GM19438 (cell line): ENCODE data around the gene STIM1.
"Not testable (repeated sequence)": the region's sequence is repeated elsewhere in the genome, so short reads cannot be mapped to it uniquely, and the experiment has no call there.

Experiments used
- ATAC-seq: cut with Tn5 transposase; IDR thresholded peaks from one replicate; pipeline ENCODE4 v1.9.1; 2021; ENCODE audit warnings: low read depth; ENCODE audit not compliant: unreplicated experiment

STIM1 gene

GRCh38 chr11:3969613-3970012 is 114.1 kb downstream of the STIM1 start:
- ATAC-seq = no peak

DNA sequence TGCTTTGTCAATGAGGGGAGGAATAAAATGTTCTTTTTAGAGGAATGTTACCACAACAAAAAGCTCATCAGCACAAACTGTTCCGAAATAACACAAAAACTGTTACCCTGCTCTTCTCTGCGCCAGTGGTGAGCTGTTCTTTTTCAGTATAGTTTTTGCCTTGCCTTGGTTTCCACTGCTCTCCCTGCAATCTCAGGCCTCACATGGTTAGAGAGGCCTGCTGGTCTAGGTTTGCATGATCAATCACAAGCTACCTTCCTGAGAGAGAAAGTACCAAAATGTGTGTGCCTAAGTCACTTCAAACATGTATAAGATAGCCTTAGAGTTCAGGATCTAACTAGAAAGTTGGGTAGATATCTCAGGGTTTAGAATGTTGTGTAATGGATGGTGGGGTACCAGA is 114.6 kb downstream of the STIM1 start:
- no peak for ATAC-seq

DNA sequence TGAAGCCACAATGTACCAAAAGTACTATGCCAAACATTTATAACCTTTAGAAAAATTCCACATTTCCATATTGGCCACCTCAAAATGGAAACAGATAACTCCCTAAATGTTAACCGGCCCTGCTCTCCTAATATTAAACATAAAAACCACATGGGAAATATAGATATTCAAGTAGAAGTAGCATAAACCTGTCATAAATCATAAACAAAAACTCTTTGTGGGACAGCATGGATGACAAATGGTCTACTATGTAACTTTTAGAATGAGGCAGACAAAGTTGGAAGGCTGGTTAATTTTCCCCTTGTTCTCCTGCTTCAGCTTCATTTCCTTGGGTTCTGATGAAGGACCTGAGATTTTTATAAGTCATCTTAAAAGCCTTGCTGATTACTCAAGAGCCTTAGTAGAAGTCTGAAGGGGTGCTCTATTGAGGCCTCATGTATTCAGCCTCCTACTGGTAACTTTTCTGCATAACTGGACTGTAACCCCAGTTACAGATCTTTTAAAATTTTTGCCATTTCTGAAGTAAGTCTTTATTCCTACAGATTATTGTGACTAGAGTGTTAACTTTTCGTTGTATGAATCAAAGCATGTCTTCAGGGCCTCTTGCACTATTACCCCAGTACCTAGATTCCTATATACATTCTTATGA is 116.4 kb downstream of the STIM1 start:
- ATAC-seq = no peak

DNA sequence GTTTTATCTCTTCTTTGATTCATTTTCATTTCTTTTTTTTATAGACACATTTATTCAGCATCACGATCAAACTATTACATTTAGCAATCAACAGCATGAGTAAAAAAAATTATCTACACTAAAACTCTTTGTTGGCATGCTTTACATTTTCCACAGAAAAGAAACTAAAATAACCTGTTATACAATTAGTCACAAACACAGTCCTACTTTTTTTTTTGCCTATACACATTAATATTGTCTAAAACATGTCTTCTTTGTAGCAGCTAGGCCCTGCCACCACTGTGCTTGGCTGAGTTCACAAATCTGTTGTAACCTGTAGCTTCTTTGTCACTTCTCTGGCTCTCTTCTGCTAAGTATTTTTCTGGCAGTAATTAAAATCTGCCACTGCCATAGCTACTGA is 117.0 kb downstream of the STIM1 start:
- ATAC-seq = no peak

DNA sequence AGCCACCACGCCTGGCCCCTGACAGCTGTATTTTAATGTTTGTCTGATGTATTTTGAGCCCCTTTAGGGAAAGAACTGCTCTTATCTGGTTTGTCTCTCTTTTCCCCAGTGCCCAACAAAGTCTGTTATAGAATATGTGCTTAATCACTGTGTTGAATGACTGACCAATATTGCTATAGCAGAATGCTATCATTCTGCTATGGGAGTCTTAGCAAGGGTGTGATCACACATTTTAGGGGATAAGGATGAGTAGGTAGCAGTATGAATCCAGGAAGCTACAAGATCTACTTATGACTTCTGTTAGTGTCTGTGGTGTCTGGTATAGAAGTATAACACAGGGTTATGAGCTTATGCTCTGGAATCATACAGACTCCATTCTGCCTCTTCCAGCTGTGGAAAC is 121.6 kb downstream of the STIM1 start:
- no peak for ATAC-seq

DNA sequence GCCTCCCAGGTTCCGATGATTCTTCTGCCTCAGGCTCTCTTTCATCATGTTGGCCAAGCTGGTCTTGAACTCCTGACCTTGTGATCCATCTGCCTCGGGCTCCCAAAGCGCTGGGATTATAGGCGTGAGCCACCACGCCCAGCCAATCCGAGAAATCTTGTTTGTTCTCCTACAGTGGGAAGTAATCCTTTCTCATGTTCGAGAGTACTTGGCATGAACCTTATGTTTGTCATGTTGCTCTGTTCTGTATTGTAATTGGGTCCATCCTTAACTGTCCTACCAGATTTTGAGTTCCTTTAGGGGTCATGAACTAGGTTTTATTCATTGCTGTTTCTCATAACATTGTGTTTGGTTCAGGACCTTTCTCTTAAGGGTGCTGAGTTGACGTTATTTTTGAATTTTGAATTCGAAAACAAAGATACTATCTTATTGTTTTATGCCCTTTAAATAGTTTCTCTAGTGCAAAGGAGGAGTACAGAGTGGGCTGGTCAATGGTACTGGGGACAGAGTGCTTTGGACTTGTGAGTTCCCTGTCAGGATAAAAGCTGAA is 125.7 kb downstream of the STIM1 start:
- no peak for ATAC-seq

- ATAC-seq = no peak
Observed at GRCh38 chr11:3982431-3982830, 127.0 kb downstream of the STIM1 start.

DNA sequence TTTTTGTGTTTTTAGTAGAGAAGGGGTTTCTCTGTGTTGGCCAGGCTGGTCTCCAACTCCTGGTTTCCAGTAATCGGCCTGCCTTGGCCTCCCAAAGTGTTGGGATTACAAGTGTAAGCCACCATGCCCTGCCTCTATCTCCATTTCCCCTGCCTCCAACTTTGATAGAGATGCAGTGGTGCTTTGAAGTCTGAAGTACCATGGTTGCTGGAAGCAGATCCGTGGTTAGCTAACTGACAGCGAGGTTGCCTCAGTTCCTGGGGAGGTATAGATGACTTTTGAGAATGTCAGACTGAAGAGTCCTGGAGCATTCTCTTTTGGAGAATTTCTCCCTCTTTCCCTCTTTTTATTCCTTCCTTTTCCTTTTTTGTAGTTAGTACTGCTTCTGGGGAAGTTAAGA is 127.6 kb downstream of the STIM1 start:
- ATAC-seq = no peak

- ATAC-seq = no peak
Observed at GRCh38 chr11:3984896-3985295, 129.4 kb downstream of the STIM1 start.

GRCh38 chr11:3985631-3986030 is 130.2 kb downstream of the STIM1 start:
- no peak for ATAC-seq

DNA sequence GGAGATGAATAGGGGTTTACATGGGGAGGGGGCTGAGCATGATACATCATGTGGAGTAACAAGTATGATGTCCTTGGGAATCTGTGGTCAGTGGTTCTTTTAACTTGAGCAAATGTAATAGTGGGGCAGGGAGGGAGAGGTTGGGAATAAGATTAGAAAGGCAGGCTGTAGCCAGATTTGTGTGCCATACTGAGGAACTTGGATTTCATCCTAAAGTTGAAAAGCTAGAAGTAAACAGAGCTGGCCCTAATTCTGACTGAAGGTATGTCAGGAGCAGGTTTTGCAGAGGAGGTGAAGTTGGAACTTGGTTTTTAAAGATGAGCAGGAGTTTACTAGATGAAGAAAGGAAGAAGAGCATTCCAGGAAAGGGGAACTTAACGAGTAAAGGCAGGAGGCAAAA is 130.8 kb downstream of the STIM1 start:
- no peak for ATAC-seq

- no peak for ATAC-seq
Observed at GRCh38 chr11:3989276-3989920, 133.9 kb downstream of the STIM1 start.

DNA sequence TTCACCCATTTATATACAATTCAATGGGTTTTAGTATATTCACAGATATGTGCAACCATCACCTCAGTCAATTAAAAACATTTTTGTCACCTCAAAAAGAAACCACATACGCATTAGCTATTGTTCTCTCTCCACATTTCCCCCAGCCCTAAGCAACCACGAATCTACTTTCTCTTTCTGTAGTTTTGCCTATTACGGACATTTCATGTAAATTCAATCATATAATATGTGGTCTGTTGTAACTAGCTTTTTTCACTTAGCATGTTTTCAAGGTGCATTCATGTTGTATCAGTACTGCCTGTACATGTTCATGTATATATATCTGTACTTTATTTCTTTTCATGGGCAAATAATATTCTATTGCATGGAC is 134.4 kb downstream of the STIM1 start:
- ATAC-seq = no peak

- no peak for ATAC-seq
Observed at GRCh38 chr11:3990406-3990805, 134.9 kb downstream of the STIM1 start.

- no peak for ATAC-seq
Observed at GRCh38 chr11:3992964-3993363, 137.5 kb downstream of the STIM1 start.

DNA sequence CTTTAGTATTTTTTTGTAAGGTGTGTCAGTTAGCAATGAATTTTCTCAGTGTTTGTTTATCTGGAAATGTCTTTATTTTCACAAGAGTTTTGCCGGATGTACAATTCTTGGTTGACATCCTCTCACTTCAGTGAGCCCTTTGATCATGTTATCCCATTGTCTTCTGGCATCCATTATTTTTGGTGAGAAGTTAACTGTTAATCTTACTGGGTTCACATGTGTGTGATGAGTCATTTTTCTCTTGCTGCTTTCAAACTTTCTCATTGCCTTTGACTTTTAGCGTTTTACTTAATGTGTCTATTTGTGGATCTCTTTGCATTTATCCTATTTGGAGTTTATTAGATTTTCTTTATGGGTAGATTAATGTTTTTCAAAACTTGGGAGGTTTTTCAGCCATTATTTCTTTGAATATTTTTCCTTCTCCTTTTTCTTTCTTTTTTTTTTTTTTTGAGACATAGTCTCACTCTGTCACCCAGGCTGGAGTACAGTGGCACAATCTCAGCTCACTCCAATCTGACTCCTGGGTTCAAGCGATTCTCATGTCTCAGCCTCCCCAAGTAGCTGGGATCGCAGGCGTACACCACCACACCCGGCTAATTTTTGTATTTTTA is 138.7 kb downstream of the STIM1 start:
- ATAC-seq = no peak

DNA sequence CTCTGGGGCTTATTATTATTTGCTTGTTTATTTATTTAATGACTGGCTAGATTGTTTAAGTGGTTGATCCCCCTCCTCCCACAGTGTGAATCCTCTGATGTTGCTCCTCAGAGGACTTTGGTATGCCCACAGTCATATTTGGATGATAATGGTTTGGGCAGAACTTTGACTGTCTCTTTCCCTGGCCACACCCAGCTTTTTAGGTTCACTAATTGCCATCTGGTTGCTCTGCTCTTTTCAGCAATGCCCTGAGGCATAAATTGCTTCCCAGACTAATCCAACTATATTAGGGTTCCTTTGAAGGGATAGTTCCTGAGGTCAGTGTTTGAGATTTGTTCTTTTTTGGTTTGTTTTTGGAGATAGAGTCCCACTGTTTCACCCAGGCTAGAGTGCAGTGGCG is 139.8 kb downstream of the STIM1 start:
- ATAC-seq = no peak

DNA sequence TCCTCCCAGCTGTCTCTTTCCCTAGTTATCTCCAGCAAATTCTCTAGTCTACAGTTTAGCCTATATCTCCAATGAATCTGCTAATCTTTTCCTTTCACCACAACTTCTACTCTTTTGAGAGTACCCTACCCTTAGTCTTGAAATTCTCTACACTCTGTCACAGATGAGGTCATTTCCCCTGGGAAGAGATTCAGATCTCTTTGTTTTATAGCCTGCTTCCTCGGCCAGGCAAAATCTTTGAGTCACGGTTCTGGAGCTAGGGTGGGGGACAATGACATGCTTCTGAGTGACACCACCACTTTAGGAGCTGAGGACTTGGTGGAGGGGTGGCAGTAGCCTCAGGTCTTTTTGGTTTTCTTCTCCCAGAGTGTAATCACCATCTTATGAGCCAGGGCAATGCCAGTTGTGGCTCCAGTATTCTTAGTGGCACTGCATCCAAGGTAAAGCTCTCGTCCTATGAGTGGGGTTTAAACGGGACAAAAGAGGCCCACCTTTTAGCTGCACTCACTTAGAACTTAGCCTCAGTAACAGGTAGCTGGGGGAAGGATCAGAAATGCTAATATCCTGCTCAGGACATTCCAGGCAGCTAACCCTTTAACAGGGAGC is 140.6 kb downstream of the STIM1 start:
- no peak for ATAC-seq

DNA sequence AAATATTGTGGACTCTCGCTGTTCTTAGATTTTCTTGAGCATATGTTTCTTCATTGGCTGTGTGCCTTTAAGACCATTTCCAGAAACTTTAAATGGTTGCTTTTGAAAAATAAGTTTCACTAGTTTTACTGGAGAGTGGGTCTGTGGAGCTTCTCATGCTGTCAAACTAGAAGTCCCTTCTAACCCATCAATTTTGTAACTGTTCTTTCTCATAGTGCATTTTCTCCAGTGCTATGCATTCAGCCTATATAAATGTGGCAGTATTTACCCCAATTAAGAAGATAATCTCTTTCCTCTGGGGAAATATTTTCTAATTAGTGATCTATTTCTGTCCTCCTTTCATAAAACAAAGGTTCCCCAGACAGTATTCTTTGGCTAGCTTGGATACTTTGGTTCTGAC is 141.2 kb downstream of the STIM1 start:
- no peak for ATAC-seq

DNA sequence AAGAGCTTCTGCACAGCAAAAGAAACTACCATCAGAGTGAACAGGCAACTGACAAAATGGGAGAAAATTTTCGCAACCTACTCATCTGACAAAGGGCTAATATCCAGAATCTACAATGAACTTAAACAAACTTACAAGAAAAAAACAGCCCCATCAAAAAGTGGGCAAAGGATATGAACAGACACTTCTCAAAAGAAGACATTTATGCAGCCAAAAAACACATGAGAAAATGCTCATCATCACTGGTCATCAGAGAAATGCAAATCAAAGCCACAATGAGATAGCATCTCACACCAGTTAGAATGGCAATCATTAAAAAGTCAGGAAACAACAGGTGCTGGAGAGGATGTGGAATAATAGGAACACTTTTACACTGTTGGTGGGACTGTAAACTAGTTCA is 149.3 kb downstream of the STIM1 start:
- not testable (repeated sequence) for ATAC-seq

DNA sequence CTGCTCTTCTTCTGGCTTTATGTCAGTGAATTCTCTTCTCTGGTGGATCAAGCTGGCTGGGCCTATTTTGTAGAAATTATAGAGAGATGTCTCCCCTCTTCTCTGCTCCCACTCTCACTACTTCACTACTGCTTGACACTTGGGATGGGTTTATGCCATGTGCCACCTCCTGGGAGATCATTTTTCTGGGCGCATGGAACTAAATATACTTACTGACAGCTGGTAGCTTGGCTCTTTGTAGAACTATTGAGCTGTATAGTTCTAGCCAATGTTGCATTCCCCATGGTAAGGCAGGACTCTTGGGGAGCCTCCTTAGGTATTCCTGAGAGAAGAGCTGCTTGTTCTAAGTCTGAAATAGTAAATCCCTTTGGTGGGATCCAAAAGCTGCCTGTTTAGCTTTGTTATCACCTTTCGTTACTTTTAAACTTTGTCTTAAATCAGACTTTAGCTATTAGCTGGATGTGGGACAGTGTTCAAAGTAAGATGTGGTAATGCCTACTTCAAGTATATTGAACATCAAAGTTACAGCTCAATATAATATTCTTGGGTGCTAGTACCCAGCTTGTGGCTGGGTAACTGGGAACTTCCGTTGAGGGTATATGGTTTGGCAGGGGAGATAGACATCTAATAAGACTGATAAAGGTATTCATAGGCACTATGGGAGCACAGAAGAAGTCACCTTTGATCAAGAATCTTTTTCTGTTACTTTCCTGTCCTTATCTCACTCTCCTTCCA is 151.6 kb downstream of the STIM1 start:
- no peak for ATAC-seq
